ENCODE data around the gene CBFB. TPM values are rescaled to one million over a fixed set of nuclear protein-coding genes. Genes with fewer than 3 reads are reported as not detected.
"Not testable (repeated sequence)": the region's sequence is repeated elsewhere in the genome, so short reads cannot be mapped to it uniquely, and the experiment has no call there.

Gene CBFB
- total RNA-seq, 1 experiment from 2014 or later: 87.1 TPM

- H3K9me3 Mint-ChIP-seq (ENCODE audit: unreplicated experiment): no peaks in the 10 kb centered on the region
- intact Hi-C loops (cut with micrococcal nuclease): no loop called here
- peaks cover 32% of the 10 kb centered on the region for H3K4me1 Mint-ChIP-seq (ENCODE audit: insufficient read depth, unreplicated experiment)
- DNase-seq (ENCODE audit: unreplicated experiment): peak; percentile 69
- no peaks in the 10 kb centered on the region for H3K27me3 Mint-ChIP-seq (ENCODE audit: insufficient read depth, unreplicated experiment)
- no peak overlapping the region for H3K27ac Mint-ChIP-seq (ENCODE audit: low read depth, unreplicated experiment)
- H3K4me3 Mint-ChIP-seq (ENCODE audit: unreplicated experiment): no peak overlapping the region
- no TSS peak for BruUV-seq (replicated peaks)
- POLR2A ChIA-PET: interaction anchor here (0.5 to 1.0 kb wide), 3 partner anchors 11 to 163 kb away, joined by 3 read pairs; partner anchors contain the start of genes FBXL8 and TRADD
- peaks cover 31% of the 10 kb centered on the region for H3K36me3 Mint-ChIP-seq (ENCODE audit: insufficient read depth, unreplicated experiment)
- CTCF ChIA-PET: interaction anchor here (0.9 to 1.9 kb wide), 7 partner anchors 13 to 220 kb away, joined by 3 to 5 read pairs (median 4); no protein-coding TSS in a partner anchor
- TF ChIP-seq CTCF (IDR thresholded peaks at IDR 0.05; ENCODE audit: unreplicated experiment): no peak
These were observed 86.7 kb downstream of the CBFB start for GRCh38 chr16:67115639-67116038.

GRCh38 chr16:67116388-67117311 is 87.7 kb downstream of the CBFB start:
- H3K27me3 Mint-ChIP-seq (ENCODE audit: insufficient read depth, unreplicated experiment): no peaks in the 10 kb centered on the region

GRCh38 chr16:67117716-67118115 is 88.8 kb downstream of the CBFB start:
- Mint-ChIP-seq H3K4me1 (ENCODE audit: insufficient read depth, unreplicated experiment) (peaks cover 18% of the 10 kb centered on the region), H3K36me3 (ENCODE audit: insufficient read depth, unreplicated experiment) (peaks cover 40% of the 10 kb centered on the region), H3K4me3 (ENCODE audit: unreplicated experiment) (no peak overlapping the region), H3K9me3 (ENCODE audit: unreplicated experiment) (no peaks in the 10 kb centered on the region), H3K27me3 (ENCODE audit: insufficient read depth, unreplicated experiment) (no peaks in the 10 kb centered on the region), H3K27ac (ENCODE audit: low read depth, unreplicated experiment) (no peak overlapping the region)
- POLR2A ChIA-PET: interaction anchor here (0.6 kb wide), 1 partner anchor 149 kb away, joined by 3 read pairs; no protein-coding TSS in a partner anchor
- no peak for DNase-seq (ENCODE audit: unreplicated experiment)
- intact Hi-C loops (cut with micrococcal nuclease): no loop called here
- BruUV-seq (replicated peaks): no TSS peak
- no peak for TF ChIP-seq CTCF (IDR thresholded peaks at IDR 0.05; ENCODE audit: unreplicated experiment)
- CTCF ChIA-PET: interaction anchor here (0.6 to 1.9 kb wide), 4 partner anchors 11 to 244 kb away, joined by 3 to 5 read pairs (median 4); no protein-coding TSS in a partner anchor

More at GRCh38 chr16:67116388-67117311, 87.7 kb downstream of the CBFB start:
- CTCF ChIA-PET: interaction anchor here (0.9 to 1.9 kb wide), 7 partner anchors 12 to 140 kb away, joined by 3 to 5 read pairs (median 4); no protein-coding TSS in a partner anchor
- H3K4me1 Mint-ChIP-seq (ENCODE audit: insufficient read depth, unreplicated experiment): peaks cover 24% of the 10 kb centered on the region
- DNase-seq (ENCODE audit: unreplicated experiment): no peak
- H3K9me3 Mint-ChIP-seq (ENCODE audit: unreplicated experiment): no peaks in the 10 kb centered on the region
- H3K36me3 Mint-ChIP-seq (ENCODE audit: insufficient read depth, unreplicated experiment): peaks cover 40% of the 10 kb centered on the region
- POLR2A ChIA-PET: interaction anchor here (0.7 to 1.0 kb wide), 2 partner anchors 12 to 16 kb away, joined by 3 read pairs; no protein-coding TSS in a partner anchor
- intact Hi-C loops (cut with micrococcal nuclease): no loop called here
- no TSS peak for BruUV-seq (replicated peaks)
- no peak for TF ChIP-seq CTCF (IDR thresholded peaks at IDR 0.05; ENCODE audit: unreplicated experiment)
- H3K27ac Mint-ChIP-seq (ENCODE audit: low read depth, unreplicated experiment): no peak overlapping the region
- H3K4me3 Mint-ChIP-seq (ENCODE audit: unreplicated experiment): no peak overlapping the region

- DNase-seq (ENCODE audit: unreplicated experiment): no peak
- ChIA-PET CTCF (interaction anchor here (0.7 to 0.9 kb wide), 2 partner anchors 19 to 216 kb away, joined by 3 read pairs; no protein-coding TSS in a partner anchor), POLR2A (interaction anchor here (0.6 to 1.2 kb wide), 2 partner anchors 16 to 92 kb away, joined by 3 read pairs; no protein-coding TSS in a partner anchor)
- H3K9me3 Mint-ChIP-seq (ENCODE audit: unreplicated experiment): no peaks in the 10 kb centered on the region
- H3K4me1 Mint-ChIP-seq (ENCODE audit: insufficient read depth, unreplicated experiment): peaks cover 8% of the 10 kb centered on the region
- no peaks in the 10 kb centered on the region for H3K27me3 Mint-ChIP-seq (ENCODE audit: insufficient read depth, unreplicated experiment)
- BruUV-seq (replicated peaks): no TSS peak
- no peak for TF ChIP-seq CTCF (IDR thresholded peaks at IDR 0.05; ENCODE audit: unreplicated experiment)
- no peak overlapping the region for H3K27ac Mint-ChIP-seq (ENCODE audit: low read depth, unreplicated experiment)
- intact Hi-C loops (cut with micrococcal nuclease): no loop called here
- peaks cover 49% of the 10 kb centered on the region for H3K36me3 Mint-ChIP-seq (ENCODE audit: insufficient read depth, unreplicated experiment)
- no peak overlapping the region for H3K4me3 Mint-ChIP-seq (ENCODE audit: unreplicated experiment)
These were observed 91.1 kb downstream of the CBFB start for GRCh38 chr16:67120025-67120424.

GRCh38 chr16:67122799-67123198 is 93.8 kb downstream of the CBFB start:
- peaks cover 55% of the 10 kb centered on the region for H3K36me3 Mint-ChIP-seq (ENCODE audit: insufficient read depth, unreplicated experiment)
- H3K9me3 Mint-ChIP-seq (ENCODE audit: unreplicated experiment); H3K27me3 Mint-ChIP-seq (ENCODE audit: insufficient read depth, unreplicated experiment); H3K4me1 Mint-ChIP-seq (ENCODE audit: insufficient read depth, unreplicated experiment); CTCF ChIA-PET; DNase-seq (ENCODE audit: unreplicated experiment); POLR2A ChIA-PET; H3K27ac Mint-ChIP-seq (ENCODE audit: low read depth, unreplicated experiment); H3K4me3 Mint-ChIP-seq (ENCODE audit: unreplicated experiment); intact Hi-C loops (cut with micrococcal nuclease); BruUV-seq (replicated peaks): not testable (repeated sequence)
